Germinal center (tissue), 1 donor: ENCODE data around the gene PRPF38B.

Experiments used
- DNase-seq: peaks from one replicate; pipeline ENCODE4 v3.0.0; 2012; ENCODE audit warnings: mixed read lengths, low spot score

The PRPF38B gene

GRCh38 chr1:108717774-108718316 is 25.7 kb downstream of the PRPF38B start:
- DNase-seq = no peak

- no peak for DNase-seq
Measured at GRCh38 chr1:108718927-108719655, 27.0 kb downstream of the PRPF38B start.

GRCh38 chr1:108719656-108720435 is 27.7 kb downstream of the PRPF38B start:
- no peak for DNase-seq

- no peak for DNase-seq
Measured at GRCh38 chr1:108722292-108722691, 30.2 kb downstream of the PRPF38B start.

- no peak for DNase-seq
Measured at GRCh38 chr1:108725906-108726305, 33.8 kb downstream of the PRPF38B start.

GRCh38 chr1:108728327-108728923 is 36.3 kb downstream of the PRPF38B start:
- DNase-seq = no peak

GRCh38 chr1:108729481-108729880 is 37.4 kb downstream of the PRPF38B start:
- DNase-seq = no peak

- DNase-seq = no peak
Measured at GRCh38 chr1:108732398-108732797, 40.3 kb downstream of the PRPF38B start.

- DNase-seq = no peak
Measured at GRCh38 chr1:108734171-108734865, 42.2 kb downstream of the PRPF38B start.

- no peak for DNase-seq
Measured at GRCh38 chr1:108742253-108742652, 50.1 kb downstream of the PRPF38B start.

- DNase-seq = no peak
Measured at GRCh38 chr1:108745980-108746381, 53.9 kb downstream of the PRPF38B start.

- peak; percentile 98 for DNase-seq
Measured at GRCh38 chr1:108746382-108747170, 54.5 kb downstream of the PRPF38B start, which contains the start of gene STXBP3. Gene STXBP3, plus strand, starts transcription at chr1:108746674. Its CDS starts 64 bp downstream, at chr1:108746738.

- peak; percentile 38 for DNase-seq
Measured at GRCh38 chr1:108747171-108747850, 55.2 kb downstream of the PRPF38B start.

GRCh38 chr1:108747898-108748297 is 55.8 kb downstream of the PRPF38B start:
- DNase-seq = no peak

GRCh38 chr1:108749081-108749480 is 57.0 kb downstream of the PRPF38B start:
- DNase-seq = no peak

GRCh38 chr1:108750476-108751181 is 58.5 kb downstream of the PRPF38B start:
- no peak for DNase-seq
